ENCODE measurements around the gene MYO5C.

The MYO5C gene

GRCh38 chr15:52146776-52147175 is 148.8 kb downstream of the MYO5C start:
- peak; percentile 8 for DNase-seq (ENCODE audit: low spot score)

- DNase-seq (ENCODE audit: low spot score): no peak
Measured at GRCh38 chr15:52146261-52146660, 149.3 kb downstream of the MYO5C start.

DNA sequence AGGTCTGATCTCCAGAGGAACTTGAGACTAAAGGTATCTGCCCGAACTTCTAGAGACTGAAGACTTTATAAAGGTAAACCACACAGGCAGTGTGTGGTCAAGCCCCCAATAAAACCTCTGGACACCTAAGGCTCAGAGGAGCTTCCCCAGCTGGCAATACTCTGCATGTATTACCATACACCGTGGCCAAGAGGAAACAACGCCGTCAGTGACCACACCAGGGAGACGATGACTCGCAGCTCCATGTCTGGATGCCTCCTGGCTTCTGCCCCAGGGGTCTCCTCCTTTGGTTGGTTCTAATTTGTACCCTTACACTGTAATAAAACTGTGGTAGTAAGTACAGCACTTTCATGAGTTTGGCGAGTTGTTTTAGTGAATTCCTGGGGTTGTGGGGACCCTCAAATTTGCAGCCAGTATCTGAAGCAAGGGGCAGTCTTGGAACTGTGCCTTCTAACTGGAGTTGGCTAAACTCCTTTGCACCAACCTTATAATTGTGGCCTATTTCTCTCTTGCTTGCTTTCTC is 150.9 kb downstream of the MYO5C start:
- no peak for DNase-seq (ENCODE audit: low spot score)

DNA sequence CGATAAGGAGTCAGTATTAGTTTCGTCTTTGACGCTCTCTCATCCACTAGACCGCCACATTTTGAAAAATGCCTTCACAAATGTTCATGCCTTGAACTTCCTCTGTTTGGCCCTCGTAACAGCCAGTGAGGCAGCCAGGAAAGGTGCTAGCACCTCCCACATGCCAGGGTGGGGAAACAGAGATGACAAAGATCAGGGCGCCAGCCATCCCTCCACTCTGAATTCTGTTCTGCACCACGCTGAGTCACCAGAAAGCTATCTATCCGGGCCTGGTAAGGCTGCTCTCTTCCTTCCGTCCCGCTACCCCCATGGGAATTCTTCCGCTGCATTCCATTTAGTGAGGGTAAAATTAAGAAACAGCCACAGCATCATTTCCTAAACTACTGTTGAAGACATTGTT is 151.7 kb downstream of the MYO5C start:
- DNase-seq (ENCODE audit: low spot score): peak; percentile 68
